IPS-NIHi7 (cell line): Measurements from ENCODE around the gene RNASE12.
A peak's percentile ranks its signal among the peaks of the same experiment; 100 is the strongest.
"Not testable (repeated sequence)": the region's sequence is repeated elsewhere in the genome, so short reads cannot be mapped to it uniquely, and the experiment has no call there.

Experiments used
- DNase-seq: peaks from one replicate; pipeline ENCODE4 v3.0.0; 2012; ENCODE audit warnings: mixed read lengths; ENCODE audit errors: extremely low spot score

RNASE12 gene

GRCh38 chr14:20591235-20591634 is at the start of gene RNASE12:
Gene RNASE12, minus strand, starts transcription at chr14:20591376. Its CDS starts 653 bp downstream, at chr14:20590723.
- no peak for DNase-seq

GRCh38 chr14:20632831-20633691 is 41.9 kb upstream of the RNASE12 start:
- peak; percentile 74 for DNase-seq

GRCh38 chr14:20632448-20632830 is 41.3 kb upstream of the RNASE12 start:
- DNase-seq: no peak

GRCh38 chr14:20631880-20632389 is 40.8 kb upstream of the RNASE12 start:
- DNase-seq: peak; percentile 59

GRCh38 chr14:20631023-20631879 is 40.1 kb upstream of the RNASE12 start:
- DNase-seq: no peak

GRCh38 chr14:20630340-20631022 is 39.3 kb upstream of the RNASE12 start:
- peak; percentile 29 for DNase-seq

- no peak for DNase-seq
Measured at GRCh38 chr14:20628063-20628854, 37.1 kb upstream of the RNASE12 start.

- no peak for DNase-seq
Measured at GRCh38 chr14:20627346-20628027, 36.3 kb upstream of the RNASE12 start.

GRCh38 chr14:20626274-20626673 is 35.1 kb upstream of the RNASE12 start:
- DNase-seq: no peak

GRCh38 chr14:20624495-20625070 is 33.4 kb upstream of the RNASE12 start:
- DNase-seq: peak; percentile 63

GRCh38 chr14:20623798-20624197 is 32.6 kb upstream of the RNASE12 start:
- DNase-seq: no peak

GRCh38 chr14:20622816-20623291 is 31.7 kb upstream of the RNASE12 start:
- no peak for DNase-seq

- no peak for DNase-seq
Measured at GRCh38 chr14:20620798-20621478, 29.8 kb upstream of the RNASE12 start.

GRCh38 chr14:20619688-20620087 is 28.5 kb upstream of the RNASE12 start:
- not testable (repeated sequence) for DNase-seq

GRCh38 chr14:20618271-20618749 is 27.1 kb upstream of the RNASE12 start:
- no peak for DNase-seq

GRCh38 chr14:20617138-20618003 is 26.2 kb upstream of the RNASE12 start:
- DNase-seq: no peak

- no peak for DNase-seq
Measured at GRCh38 chr14:20615996-20616395, 24.8 kb upstream of the RNASE12 start.
